SK-N-SH treated with all-trans-retinoic acid at 6 μM for 48 hours (cell line): ENCODE measurements around the gene KRT35.

Experiments
- CSDC2 ChIP-seq: fragments of 250-450 bp; sonication (Bioruptor Pico); IDR thresholded peaks from 2 replicates; pipeline ENCODE4 v1.5.0; 2020; ENCODE audit warnings: mild to moderate bottlenecking, moderate library complexity
- ISL1 ChIP-seq: fragments of 250-450 bp; sonication (Bioruptor Pico); IDR thresholded peaks from 2 replicates; pipeline ENCODE4 v2.1.2; 2022; ENCODE audit warnings: mild to moderate bottlenecking, moderate library complexity
- ZFP3 ChIP-seq: fragments of 250-450 bp; sonication (Bioruptor Pico); IDR thresholded peaks from 2 replicates; pipeline ENCODE4 v1.5.0; 2020; ENCODE audit warnings: mild to moderate bottlenecking, moderate library complexity
- ZNF565 ChIP-seq: fragments of 450-650 bp; formaldehyde crosslinking; conservative IDR thresholded peaks from 2 replicates; pipeline ENCODE4 v1.5.0; 2020; ENCODE audit warnings: low read depth, mild to moderate bottlenecking, moderate library complexity
- ZNF70 ChIP-seq: fragments of 450-650 bp; formaldehyde crosslinking; IDR thresholded peaks from 2 replicates; pipeline ENCODE4 v1.5.0; 2020; ENCODE audit warnings: mild to moderate bottlenecking, moderate library complexity
- TF ChIP-seq, protein P1 (sequence below): fragments of 250-450 bp; sonication (Bioruptor Pico); IDR thresholded peaks from 2 replicates; pipeline ENCODE4 v1.8.0; 2020; ENCODE audit warnings: mild to moderate bottlenecking, moderate library complexity, borderline replicate concordance
- TF ChIP-seq, protein P2 (sequence below): fragments of 250-450 bp; sonication (Bioruptor Pico); IDR thresholded peaks from 2 replicates; pipeline ENCODE4 v1.5.1; 2021; ENCODE audit warnings: mild to moderate bottlenecking, moderate library complexity

DNA sequence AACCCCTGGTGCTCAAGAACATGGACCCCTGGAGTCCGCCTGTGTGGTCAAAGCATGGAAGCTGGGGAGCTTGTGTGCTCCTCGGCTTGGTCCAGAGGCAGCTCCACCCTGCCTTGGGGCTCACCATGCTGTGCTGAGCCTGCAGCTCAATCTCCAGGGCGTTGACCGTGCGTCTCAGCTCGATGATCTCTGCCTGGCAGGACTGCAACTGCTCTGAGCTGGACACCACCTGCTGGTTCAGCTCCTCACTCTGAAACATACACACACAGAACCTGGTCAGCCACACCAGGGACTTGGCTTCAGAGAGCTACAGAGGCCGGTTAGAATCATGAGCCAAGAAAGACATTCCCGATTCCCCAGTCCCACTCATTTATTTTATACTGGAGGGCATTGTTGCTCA, 2.7 kb downstream of the KRT35 start:
- TF ChIP-seq, protein P1, sequence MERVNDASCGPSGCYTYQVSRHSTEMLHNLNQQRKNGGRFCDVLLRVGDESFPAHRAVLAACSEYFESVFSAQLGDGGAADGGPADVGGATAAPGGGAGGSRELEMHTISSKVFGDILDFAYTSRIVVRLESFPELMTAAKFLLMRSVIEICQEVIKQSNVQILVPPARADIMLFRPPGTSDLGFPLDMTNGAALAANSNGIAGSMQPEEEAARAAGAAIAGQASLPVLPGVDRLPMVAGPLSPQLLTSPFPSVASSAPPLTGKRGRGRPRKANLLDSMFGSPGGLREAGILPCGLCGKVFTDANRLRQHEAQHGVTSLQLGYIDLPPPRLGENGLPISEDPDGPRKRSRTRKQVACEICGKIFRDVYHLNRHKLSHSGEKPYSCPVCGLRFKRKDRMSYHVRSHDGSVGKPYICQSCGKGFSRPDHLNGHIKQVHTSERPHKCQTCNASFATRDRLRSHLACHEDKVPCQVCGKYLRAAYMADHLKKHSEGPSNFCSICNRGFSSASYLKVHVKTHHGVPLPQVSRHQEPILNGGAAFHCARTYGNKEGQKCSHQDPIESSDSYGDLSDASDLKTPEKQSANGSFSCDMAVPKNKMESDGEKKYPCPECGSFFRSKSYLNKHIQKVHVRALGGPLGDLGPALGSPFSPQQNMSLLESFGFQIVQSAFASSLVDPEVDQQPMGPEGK = no peak
- TF ChIP-seq ZNF70 (CRISPR knock-in tag) = no peak
- TF ChIP-seq ZNF565 (CRISPR knock-in tag) = no peak
- TF ChIP-seq ISL1 (CRISPR knock-in tag) = no peak
- no peak for TF ChIP-seq ZFP3 (CRISPR knock-in tag)
- TF ChIP-seq, protein P2, sequence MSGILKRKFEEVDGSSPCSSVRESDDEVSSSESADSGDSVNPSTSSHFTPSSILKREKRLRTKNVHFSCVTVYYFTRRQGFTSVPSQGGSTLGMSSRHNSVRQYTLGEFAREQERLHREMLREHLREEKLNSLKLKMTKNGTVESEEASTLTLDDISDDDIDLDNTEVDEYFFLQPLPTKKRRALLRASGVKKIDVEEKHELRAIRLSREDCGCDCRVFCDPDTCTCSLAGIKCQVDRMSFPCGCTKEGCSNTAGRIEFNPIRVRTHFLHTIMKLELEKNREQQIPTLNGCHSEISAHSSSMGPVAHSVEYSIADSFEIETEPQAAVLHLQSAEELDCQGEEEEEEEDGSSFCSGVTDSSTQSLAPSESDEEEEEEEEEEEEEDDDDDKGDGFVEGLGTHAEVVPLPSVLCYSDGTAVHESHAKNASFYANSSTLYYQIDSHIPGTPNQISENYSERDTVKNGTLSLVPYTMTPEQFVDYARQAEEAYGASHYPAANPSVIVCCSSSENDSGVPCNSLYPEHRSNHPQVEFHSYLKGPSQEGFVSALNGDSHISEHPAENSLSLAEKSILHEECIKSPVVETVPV (CRISPR knock-in tag) = no peak
- TF ChIP-seq CSDC2 (CRISPR knock-in tag) = no peak
